NCI-H526 (cell line): ENCODE data around the gene HYAL2.

Experiments
- DNase-seq, 2 experiments: peaks; one replicate each; lab custom pipeline; 2025; lab: John Stamatoyannopoulos, UW

Gene HYAL2

GRCh38 chr3:50350527-50351322, 28.2 kb upstream of the HYAL2 start, which contains the start of the genes CYB561D2 and NPRL2:
TSS of gene CYB561D2 (plus strand) at chr3:50350862. CDS start at chr3:50351434, 572 bp downstream.
TSS of gene NPRL2 (minus strand) at chr3:50350775. CDS start at chr3:50350652, 123 bp downstream.
- DNase-seq: peak; percentile 88 to 95

- no peak for DNase-seq
These were observed 27.6 kb upstream of the HYAL2 start for GRCh38 chr3:50350213-50350526.

GRCh38 chr3:50347187-50347813, 24.8 kb upstream of the HYAL2 start:
- DNase-seq: peak; percentile 58 to 81

DNA sequence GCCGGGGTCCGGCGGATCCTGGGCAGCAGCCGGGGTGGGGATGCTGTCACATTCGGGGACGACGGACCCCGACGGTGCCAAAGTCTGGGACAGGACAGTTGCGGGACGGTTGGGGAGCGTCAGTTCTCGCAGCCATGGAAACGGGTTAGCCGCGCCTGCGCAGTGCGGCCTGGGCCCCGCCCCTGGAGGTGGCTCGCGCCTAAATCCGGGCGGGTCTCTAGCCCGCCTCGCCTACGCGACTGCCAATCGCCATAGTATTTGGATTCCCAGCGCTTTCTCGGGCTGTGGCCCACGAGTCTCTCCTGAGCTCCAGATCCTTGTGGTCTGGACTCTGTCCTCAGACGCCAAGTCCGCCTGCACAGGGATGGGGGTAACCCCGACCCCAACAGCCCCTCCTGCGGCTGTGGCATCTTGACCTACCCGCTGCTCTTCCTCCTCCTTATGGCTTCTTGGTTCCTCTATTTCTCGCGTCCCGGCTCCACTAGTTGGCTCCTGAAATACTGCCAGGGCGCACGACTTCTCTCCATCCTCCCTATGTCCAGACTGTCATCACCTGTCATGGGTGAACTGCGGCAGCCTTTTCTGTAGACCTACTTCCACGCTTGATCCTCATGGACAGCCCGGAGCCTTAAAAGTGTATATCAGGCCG, 23.2 kb upstream of the HYAL2 start, which contains the start of gene ZMYND10:
ZMYND10 (minus strand) TSS at position 147 of the 649 bp plus-strand sequence. CDS start 153 bp downstream, outside the sequence.
- DNase-seq: peak; percentile 9 to 79

- DNase-seq: no peak
These were observed 22.5 kb upstream of the HYAL2 start for GRCh38 chr3:50345008-50345407.

DNA sequence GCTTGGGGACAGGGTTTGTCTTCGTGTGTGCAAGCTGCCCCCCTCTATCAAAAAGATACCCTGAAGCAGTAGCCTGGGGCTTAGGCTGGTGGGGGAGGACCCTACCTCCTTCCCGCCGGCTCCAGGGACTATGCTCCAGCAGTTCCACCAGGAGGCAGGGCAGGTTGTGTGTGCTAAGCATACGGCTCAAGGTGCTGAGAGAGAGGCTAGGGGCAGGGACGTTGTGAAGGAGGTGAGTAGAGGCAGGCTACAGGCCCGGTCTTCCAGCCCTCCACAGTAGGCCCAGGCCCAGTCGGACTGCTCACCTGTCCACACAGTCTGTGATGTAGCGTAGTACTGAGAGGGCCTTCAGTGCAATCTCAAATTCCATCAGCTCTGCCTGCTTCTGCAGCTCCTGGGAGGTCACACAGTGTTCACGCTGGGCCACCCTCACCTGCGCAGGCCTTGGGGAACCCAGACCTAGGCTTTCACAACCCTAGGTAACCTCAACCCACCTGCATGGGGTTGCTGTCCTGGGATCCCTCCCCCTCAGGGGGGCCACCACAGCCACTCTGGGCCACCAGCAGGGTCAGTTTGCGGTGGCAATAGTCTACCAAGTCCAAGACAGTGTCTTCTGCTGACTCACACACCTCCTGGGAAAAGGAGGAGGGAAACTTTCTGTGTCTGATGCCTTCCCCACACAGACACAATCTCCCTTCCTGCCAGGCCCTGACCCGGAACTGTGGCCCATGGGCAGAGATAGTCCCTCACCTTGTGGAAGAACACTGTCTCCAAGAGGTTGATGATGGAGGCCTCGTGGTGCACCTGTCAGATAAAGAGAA, 20.5 kb upstream of the HYAL2 start:
- DNase-seq: no peak

DNA sequence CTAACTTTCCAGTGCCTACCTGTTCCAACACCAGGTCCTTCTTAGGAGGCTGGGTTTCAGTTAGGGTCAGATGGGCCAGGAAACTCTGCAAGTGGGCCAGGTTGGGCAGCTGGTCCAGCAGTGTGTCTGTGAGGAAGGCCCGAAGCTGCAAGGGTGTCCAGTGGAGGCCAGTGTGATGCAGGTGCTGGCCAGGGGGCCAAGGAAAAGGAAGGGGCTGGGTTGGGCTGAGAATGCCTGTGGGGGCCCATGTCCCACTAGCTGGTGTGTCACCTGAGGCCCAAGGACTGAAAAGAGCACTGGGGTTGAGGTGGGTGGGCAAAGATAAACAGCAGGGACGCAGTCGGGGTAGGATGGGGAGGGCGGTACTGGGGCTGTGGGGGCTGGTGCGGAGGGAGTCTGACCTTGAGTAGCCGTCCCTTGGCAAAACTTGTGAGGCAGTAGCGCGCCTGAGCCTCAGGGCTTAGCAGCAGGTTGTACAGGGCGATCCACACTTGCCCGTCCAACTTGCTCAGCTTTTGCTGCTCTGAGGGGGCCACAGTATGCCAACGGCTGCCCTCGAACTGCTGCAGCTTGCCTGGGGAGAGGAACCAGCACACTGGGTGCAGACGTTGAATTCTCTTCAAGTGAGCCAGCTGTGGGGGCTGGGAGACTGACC, 19.6 kb upstream of the HYAL2 start:
- no peak for DNase-seq

GRCh38 chr3:50341537-50341936, 19.0 kb upstream of the HYAL2 start:
- no peak for DNase-seq

GRCh38 chr3:50340448-50341329, 18.1 kb upstream of the HYAL2 start, which contains the start of gene RASSF1:
TSS of gene RASSF1 (minus strand) at chr3:50340836. CDS start at chr3:50340805, 31 bp downstream.
- DNase-seq: no peak

DNA sequence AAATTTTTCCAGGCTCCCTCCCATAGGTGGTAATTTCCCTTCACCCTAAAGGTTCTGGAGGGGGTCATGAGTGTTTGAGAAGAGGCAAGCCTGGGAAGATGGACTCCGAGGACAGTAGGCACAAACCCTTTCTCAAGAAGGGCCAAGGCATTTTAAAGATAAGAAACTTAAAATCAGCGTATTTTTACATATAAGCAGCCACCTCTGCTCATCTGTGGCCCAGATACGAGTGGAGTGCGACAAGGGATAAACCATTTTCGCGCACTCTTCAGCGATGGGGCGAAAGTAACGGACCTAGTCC, 17.6 kb upstream of the HYAL2 start:
- DNase-seq: no peak

- DNase-seq: no peak
These were observed 17.1 kb upstream of the HYAL2 start for GRCh38 chr3:50339485-50340146.

- DNase-seq: no peak
These were observed 16.4 kb upstream of the HYAL2 start for GRCh38 chr3:50338965-50339364.

- peak; percentile 97 to 99 for DNase-seq
These were observed 14.8 kb upstream of the HYAL2 start for GRCh38 chr3:50337175-50337861.

DNA sequence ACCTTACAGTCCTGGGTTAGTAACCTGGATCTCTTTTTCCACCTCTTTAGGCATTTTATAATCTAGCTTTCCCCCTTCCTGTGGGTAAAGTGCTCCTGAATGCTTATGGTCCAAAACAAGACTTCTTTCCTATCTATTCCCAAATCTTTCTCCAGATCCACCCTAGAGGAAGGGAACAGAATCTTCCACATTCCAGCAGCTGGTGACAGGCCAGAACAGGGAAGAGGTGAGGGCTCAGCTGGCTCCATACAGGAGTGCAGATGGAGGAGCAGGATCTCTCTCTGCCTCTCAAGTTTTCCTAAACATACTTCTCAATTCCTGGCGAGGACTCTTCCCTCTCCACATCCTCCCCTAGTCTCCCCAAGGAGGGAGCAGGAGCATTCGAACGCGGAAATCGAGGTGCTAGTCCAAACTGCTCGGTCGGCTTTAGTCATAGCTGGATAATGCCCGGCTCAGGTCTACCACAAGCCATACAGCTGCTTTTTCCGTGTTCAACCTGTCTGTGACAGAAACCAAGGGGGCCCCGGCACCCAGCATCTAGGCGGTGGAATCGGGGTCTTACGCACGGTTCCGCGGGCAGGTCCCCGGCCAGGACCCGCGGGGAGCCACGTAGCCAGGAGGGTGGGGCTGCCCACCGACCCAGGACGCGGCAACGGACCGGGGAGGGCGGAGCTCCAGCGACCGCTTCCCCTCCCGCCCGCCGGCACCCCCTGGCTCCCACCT, 14.1 kb upstream of the HYAL2 start:
- DNase-seq: peak in 1 of 2 experiments; percentile 44

GRCh38 chr3:50334339-50335075, 12.0 kb upstream of the HYAL2 start:
- DNase-seq: no peak

DNA sequence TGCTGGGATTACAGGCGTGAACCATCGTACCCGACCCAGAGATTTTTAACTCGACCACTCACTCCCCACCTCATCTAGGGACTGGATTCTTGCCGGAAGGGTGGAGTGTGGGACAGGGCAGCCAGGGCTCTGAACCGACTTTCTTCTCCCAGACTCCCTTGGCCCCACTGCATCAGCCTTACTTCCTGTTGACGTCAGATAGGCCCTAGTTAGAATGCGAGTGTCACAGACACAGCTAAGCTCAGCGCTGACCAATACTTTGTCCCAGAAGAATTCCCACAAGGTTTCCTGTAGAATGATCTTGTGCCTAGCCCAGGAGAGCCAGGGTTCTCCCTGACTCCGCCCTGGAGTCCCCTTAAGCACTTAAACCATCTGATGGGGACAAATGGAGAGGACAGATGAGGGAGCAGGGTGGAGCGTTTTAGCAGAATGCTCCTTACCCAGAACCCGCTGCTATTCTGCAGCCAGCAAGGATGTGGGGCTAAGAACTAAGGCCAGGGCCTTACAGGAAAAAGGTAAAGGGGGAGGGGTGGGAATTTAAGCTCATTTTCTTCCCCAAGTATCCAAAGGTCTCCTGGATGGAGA, 11.3 kb upstream of the HYAL2 start:
- no peak for DNase-seq

DNA sequence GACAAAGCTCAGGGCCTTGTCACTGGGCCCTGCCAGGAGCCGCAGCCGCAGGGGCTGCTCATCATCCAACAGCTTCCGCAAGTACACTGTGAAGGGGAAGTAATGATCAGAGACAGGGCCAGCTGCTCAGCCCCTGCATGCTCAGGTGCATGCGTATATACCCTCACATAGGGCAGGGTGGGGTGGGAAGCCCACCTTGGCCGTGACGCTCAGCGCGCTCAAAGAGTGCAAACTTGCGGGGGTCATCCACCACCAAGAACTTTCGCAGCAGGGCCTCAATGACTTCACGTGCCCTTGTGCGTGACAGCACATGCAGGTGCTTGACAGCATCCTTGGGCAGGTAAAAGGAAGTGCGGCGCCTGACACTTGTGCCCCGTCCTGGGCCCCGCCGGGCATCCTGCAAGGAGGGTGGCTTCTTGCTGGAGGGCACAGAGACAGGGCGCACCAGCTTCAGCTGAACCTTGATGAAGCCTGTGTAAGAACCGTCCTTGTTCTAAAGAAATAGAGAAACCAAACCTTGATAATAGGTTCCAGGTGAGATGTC, 8.9 kb upstream of the HYAL2 start:
- DNase-seq: no peak
